SKM-1 treated with dmso at 0.1 percent for 144 hours (cell line): Measurements from ENCODE around the gene MFRP.
"Not testable (repeated sequence)": the region's sequence is repeated elsewhere in the genome, so short reads cannot be mapped to it uniquely, and the experiment has no call there.

Experiments
- DNase-seq: peaks from one replicate; lab custom pipeline; 2025; ENCODE audit not compliant: unreplicated experiment; lab: John Stamatoyannopoulos, UW

MFRP gene

DNA sequence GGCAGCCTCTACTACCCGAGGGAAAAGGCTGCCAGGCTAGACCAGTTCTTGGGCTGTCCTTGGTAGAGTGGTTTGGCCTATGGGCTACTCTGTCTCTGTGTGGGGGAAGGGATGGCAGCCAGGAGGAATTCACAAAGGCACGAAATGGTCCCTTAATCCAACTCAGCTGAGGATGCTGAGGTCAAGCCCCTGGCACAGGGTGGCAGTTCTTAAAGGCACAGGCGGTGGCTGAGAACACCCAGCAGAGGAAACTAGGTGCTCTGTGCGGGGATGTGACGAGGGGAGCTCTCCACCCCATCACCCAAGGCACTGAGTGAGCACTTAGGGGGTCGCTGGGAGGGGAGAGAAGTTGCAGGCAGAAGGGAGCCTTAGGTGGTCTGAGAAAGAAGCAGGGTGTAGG, at the start of gene MFRP:
MFRP (minus strand) TSS at position 101 of the 400 bp plus-strand sequence. CDS start 192 bp downstream, outside the sequence.
- DNase-seq, result no peak

DNA sequence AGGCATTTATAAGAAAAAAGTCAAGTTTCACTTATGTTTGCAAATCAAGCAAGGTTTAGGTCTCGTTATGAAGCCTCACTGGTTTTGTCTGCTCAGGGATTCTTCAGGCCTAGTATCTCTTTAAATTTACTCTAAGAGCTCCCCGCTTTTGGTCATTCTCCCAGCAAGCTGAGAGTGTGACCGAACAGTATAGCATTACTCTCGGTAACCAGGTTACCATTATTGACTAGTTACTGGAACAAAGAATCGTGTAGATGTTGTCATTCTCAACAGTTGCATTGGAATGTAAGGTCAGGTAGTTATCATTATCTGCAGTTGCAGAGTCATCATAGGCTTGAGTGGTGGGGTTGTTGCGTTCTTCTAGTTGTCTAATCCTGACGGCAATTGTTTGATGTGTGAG, 44.8 kb upstream of the MFRP start:
- no peak for DNase-seq

DNA sequence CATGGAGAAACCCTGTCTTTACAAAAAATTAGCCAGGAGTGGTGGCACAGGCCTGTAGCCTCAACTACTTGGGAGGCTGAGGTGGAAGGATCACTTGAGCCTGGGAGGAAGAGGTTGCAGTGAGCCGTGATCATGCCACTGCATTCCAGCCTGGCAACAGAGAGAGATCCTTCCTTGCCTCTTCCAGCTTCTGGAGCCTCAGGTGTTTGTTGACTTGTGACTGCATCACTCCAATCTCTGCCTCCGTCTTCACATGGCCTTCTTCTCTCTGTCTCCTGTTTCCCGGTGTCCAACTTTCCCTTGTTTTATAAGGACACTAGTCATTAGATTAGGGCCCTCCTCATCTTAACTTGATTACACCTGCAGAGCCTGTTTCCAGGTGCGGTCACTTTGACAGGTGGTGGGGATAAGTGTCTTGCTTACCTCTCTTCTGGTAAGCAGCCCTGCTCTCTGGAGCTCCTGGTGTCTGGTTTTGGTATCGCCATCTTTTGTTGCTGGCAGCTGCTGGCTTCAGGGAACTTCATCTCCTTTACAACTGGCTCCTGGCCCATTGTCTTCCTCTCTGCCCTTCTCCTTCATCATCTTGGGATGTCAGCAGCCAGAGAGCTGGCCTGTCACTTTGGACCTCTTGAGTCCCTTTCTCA, 43.2 kb upstream of the MFRP start:
- peak; percentile 8 for DNase-seq

DNA sequence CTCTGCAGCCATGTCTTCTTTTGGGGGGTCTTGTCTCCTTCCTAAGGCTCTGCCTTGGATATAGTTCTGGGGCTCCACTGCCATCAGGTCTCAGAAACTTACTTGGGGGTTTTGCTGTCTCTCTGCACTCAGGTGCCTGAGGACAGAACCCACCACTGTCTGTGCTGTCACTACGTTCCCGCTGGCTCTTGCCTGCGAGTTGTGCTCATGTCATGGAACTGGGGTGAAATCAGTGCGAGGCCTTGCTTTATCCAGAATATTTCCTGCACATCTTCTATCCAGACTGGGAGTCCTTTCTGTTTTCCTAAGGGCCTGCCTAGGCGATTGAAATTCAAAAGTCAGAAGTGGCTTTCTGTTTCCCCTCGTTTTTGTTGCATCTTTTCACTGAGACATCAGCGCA, 41.6 kb upstream of the MFRP start:
- no peak for DNase-seq

DNA sequence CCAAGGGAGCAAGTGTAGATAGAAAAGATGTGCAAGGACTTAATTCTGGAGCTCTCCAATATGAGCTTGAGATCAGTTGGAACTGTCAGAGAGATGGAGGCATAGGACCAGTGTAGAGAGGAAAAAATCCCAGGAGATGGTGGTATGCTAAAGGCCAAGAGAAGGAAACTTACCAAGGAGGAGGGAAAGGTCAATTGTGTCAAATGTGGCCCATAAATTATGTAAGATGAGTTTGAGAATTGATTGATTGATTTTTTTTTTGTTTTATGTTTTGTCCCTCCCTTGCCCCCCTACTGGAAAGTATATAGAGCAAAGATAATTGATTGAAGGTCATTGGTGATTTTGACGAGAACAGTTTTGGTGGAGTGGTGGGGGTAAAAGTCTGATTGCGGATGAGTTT, 37.8 kb upstream of the MFRP start:
- DNase-seq, result no peak

DNA sequence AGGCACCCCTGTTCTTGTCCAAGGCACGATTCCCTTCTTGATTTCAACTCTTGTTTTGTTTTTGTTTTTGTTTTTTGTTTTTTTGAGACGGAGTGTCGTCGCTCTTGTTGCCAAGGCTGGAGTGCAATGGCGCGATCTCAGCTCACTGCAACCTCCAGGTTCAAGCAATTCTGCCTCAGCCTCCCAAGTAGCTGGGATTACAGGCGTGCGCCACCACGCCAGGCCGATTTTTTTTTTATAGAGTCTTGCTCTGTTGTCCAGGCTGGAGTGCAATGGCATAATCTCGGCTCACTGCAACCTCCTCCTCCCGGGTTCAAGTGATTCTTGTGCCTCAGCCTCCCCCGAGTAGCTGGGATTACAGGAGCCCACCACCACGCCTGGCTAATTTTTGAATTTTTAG, 36.0 kb upstream of the MFRP start:
- not testable (repeated sequence) for DNase-seq

DNA sequence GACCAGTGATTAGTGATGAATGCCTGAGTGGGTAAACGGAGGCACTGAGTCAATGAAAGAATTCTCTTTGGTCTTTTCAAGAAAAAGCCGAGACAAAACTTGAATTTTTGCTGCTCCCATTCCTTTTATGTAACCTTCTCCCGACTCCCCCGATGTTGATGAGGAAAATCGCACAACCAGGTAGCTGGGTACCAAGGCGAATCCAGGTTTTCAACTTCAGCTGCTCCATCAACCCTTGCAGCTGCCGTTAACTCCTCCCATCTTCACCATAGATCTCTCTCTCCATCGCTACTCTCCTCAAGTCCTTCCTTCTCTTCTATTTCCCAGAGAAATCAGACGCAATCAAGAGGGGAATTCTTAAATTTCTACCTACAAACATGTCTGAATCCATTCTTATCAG, 35.6 kb upstream of the MFRP start:
- DNase-seq, result no peak

DNA sequence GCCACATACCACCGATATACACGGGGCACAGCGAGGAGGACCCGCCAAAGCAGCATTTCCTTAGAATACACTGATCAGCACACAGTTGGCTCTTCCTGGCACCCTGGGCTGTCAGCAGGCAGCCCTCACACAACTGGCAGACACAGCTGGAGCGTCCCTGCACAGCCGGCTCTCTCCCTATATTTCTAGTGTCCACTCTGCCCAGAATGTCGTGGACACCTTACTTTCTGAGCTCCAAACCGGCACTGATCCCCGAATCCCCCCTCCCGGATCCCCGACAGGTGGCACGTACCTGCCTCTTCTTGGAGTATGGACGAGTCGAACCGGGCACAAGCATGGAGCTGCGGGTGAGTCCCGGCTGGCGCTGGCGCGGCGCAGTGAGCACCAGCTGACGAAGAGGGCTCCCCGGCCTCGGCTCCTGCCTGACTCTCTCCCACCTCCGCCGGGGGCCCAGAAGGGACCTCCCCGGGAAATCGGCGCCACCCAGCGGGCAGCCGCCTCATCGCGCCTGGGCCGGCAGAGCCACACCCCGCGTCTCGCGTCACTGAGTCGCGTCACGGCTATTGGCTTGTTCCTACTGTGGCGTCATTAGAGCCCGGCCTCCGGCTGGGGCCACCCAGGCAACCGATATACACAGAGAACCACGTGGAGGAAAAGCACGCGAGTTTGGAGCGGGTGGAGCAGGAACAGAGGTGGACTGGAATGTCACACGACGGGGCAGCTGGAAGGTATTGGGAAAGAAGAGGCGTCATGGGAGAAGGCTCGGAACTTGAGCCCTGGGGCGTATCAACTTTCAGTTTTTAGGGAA, 34.9 kb upstream of the MFRP start, which contains the start of gene USP2:
USP2 (minus strand) TSS at position 510 of the 808 bp plus-strand sequence. CDS start 8,210 bp downstream, outside the sequence.
- DNase-seq, result peak; percentile 95

DNA sequence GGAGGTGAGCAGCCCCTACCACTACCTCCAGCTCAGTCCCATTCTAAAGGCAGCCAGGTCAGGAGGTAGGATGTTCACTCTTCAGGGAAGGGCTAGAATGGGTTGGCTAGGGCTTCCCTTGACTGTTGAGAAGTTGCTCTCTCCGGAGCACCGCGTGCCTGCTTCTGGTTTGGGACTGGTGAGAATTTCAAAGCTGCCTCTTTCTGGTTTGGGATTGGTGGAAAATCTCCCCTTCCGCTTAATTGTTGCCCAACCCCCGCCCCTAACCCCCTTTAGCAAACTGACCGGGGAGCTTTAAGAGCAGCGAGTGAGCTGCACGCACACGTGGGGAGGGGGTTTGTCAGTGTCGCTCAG, 34.3 kb upstream of the MFRP start:
- no peak for DNase-seq

DNA sequence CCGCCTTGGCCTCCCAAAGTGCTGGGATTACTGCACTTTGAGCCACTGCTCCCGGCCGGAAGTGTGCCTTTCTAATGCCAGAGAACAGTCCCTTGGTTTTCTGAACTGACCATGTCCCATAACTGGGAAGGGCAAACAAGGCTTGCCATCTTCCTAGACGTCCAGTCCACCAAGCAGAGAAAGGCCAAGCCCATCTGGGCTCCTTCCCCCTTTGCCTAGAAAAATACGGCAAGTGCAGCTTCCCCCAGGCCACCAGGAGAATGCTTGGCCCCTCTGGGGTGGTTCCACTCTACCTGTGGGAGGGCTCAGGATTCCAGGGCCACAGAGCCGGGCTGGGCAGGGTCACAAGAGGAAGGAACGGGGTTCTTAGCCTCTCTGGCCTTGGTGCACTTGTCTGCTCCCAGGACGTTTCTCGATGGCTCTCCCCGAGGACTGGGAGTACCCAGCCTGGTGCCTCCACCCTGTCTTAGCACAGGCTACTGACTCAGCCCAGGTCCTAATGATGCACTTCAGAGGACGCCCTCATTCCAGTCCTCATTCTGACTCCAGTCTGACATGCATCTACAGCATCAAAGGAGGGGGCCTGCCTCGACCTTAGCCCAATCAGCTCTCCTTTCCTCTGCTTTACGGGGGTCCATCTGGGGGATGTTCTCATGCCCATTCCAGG, 33.8 kb upstream of the MFRP start:
- DNase-seq, result no peak

DNA sequence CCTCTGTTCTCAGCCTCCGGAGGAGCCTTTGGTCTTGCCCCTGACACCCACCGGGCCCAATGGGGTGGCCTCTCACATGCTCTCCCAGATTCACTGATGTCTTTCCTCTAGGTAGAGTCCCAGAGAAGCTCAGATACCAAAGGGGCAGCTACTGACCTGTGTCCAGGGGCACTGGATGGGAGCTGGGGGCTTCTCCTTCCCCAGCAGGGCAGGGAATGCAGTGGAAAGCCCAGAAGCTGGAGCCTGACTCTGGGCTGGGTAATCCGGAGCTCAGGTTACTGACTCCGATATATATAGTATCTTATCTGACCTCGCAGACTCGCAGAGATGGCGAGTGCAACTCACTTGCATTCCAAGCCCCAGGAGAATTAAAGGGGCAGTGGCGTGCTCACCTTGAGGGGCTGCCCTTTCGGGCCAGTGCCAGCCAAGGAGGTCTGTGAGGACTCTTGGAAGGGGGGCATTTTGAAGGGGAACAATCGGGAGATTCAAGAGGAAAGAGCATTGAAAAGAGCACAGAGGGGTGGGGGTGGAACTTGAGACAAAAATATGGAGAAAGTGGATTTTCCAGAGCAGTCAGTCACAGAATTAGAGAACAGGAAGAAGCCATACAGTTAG, 32.5 kb upstream of the MFRP start:
- DNase-seq, result no peak

DNA sequence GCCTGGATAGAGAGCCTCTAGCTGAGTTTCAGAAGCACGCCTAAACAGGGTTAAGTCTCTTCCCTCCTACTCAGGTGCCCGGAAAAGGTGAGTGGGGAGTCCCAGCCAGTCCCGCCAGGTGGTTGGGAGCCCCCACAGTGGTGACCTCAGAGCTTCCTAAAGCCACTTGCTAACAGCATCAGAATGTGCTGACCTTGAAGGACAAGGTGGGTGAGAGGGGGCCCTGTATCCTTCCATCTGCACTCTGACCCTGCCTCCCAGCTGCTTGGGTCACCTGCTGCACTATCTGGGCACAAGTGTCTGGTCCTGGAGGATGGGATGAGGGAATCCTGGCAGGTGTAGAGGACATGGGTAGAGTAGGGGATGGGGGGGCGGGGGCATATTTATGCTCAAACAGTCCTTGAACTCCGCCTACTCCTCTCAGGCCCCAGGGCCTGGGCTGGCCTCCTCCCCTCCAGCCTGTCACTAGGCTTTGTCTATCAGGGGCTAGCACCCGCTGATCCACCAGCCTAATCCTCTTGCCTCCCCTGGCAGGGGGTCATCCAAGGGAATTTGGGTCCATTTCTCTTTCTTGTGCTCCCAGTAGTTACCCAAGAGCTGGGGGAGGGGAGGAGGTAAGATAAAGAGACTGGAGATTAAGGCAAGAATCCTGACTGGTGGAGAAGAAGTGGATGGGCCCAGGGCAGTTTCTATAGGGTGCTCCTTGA, 31.6 kb upstream of the MFRP start:
- DNase-seq, result no peak

DNA sequence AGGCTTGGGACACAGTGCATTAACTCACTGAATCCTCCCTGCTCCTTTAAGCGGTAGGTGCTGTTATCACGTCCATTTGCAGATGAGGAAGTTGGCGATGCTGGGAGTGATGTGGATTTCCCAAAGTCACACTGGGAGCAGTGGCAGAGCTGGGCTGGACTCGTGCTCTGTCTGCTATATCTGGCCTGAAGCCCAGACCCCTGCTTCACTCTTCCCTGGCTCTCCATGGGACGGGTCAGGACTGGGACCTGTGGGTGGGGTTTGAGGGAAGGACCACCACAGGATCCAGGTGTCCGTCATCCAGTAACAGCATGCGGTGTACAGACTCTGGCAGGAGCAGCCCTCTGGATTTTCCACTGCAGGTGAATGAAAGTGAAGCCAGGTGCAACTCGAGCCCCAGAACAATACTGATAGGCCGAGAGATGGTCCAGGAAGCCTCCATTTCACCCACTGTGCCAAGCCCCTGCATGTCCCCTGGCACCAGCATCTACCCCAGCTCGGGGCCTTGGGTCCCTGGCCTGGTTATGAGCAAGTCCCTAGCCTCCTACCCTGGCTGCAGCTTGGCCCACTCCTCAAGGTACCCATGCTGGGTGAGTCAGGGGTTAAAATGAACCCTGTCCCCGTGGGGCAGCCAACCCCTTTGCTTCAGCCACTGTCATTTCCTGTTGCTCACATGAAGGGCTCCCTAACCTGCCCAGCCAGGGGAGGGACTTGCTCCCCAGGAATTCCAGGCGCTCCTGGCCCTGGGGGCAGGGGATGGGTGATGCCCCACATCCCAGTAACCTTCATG, 30.8 kb upstream of the MFRP start:
- no peak for DNase-seq

DNA sequence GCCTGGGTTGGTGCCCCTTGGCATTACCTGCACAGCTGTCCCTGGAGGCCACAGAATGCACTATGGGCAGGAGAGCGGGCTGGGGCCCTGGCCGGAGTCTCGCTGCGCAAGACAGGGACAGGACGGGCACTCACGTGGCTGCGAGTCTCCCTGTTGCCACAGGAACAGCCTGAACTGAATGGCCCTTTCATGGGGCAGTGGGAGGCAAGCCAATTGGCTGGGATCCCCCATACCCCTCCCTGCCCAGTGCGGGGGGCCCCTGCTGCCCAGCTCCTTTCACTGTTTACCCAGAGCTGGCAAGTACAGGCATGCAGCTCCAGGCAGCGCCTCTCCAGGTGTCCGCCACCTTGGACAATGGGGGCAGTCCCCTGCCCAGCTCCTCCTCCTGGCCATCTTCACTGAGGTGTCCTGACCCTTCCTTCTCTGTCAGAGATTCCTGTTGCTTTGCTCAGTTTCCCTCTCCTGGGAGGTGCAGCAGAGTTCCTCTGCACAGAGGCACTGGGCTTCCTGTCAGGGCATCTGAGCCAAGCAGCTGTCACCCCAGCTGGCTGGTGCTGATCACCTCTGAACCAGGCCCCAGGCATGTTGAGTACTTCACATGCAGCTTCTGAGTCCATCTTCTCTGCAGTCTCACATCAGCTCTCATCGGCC, 29.8 kb upstream of the MFRP start:
- DNase-seq, result no peak

DNA sequence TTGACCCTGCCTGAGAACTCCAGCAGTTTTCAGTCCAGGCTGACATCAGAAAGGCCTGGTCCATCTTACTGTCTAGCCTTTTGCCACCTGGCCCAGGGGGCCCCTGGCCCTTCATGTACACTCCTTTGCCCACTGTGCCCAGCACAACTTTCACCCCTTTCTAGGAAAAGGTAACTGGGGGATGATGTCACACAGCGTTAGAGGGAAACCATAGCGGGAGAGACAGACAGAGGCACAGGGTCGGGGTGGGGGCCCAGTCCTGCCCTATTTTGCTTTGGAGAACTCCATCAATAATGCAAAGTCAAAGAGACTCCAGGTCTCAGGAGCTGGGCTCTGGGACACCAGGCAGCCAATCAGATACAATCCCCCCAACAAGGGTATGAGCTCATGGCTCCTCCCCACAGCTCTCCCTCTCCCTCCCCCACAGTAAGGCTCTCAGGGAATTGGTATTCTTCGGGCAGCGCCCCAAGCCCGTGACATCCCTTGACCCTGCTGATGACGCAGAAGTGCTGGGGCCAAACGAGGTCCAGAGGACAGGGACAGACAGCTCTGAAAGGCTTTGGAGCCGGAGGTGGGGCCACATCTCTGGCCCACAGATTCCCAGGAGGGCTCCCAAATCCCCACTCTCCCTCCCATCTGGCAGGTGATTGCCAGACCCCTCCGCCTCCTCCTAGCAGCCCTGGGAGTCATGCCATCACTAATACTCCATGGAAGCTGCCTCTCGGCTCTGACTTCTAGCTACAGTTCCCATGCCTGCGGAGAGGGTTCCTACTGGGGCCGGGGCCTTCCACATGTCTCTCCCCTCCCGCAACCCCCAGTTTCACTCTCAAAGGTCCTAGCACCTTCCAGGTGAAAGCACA, 29.1 kb upstream of the MFRP start:
- DNase-seq, result no peak

DNA sequence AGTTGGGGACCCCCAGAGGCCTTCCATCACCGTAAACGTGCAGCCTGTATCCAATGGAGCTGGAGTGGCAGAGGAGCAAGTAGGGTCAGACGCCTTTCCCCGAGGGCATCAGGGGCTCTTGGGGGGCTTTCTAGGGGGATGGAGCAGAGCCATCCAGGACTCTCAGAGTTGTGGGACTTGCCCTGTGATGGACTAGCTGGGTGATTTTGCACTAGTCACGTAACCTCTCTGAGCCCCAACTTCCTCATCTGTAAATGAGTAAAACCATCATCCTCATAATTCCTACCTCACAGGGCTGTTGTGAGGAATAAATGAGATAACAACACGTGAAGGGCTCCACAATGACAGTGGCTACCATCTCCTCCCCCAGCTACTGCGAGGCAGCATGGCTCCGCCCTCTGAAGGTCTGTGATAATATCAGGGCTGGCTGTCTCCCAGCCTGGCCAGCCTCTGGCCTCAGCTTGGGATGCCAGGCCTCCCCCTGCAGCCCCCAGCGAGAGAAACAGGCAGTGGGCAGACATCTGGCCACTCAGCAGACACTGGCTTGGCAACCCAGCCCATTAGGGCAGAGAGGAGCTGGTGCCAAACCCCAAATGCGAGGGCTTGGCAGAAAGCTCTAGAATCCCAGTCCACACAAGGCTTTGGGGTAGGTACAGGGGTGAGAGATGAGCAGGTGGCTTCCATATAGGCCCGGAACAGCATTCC, 28.3 kb upstream of the MFRP start:
- no peak for DNase-seq

DNA sequence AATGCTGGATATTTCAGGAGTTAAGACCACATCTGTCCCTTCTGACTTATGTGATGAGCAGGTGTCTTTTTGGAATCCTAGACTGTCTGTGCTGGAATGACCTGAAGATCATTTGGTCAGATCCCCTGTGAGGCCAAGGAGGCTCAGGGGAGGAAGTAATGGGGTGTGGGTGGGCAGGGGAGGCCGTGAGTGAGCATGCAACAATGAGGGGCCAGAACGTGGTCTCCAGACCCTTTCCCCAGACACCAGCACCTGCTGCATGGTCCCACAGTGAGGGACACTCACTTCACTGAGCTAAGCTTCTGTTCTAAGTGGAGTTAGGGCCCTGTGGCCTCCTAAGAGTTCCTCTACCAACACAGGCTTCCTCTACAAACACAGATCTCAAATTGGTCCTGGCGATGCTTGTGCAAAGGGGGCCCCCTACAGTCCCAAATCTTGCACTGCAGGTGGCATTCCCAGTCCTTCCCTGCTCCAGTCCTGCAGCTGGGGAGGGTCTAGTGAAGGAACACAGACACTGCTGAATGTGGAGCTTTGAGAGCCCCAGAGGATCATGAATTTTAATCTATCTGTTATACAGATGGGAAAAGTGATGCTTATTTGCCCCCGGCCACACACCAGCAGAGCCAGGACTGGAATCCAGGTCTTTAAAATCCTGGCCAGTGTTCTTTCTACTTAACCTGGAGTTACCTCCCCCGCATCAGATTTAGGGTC, 27.6 kb upstream of the MFRP start:
- DNase-seq, result peak; percentile 40
